GM23338 (cell line): ENCODE data around the gene GUCA1A. TPM values are rescaled to one million over a fixed set of nuclear protein-coding genes. Genes with fewer than 3 reads are reported as not detected.
A peak's percentile ranks its signal among the peaks of the same experiment; 100 is the strongest.

Experiments
- ATAC-seq: fragments of 200-7000 bp; cut with Tn5 transposase; 3 replicates; pipeline ENCODE4 v1.9.1; 2020
- DNase-seq: peaks from one replicate; pipeline ENCODE4 v3.0.0-alpha.2; 2015; ENCODE audit warnings: low spot score
- H2AFZ ChIP-seq: fragments of 200-600 bp; sonication (generic); 2 replicates; pipeline ENCODE4 v1.8.0; 2016; ENCODE audit warnings: antibody characterized with exemption, mild to moderate bottlenecking, moderate library complexity
- H3F3A ChIP-seq: fragments of 200-600 bp; sonication (generic); replicated peaks from 2 replicates; pipeline ENCODE4 v1.8.0; 2017; ENCODE audit warnings: antibody characterized with exemption, mixed run types, low read depth
- H3K27ac ChIP-seq: fragments of 200-600 bp; sonication (generic); 2 replicates; pipeline ENCODE4 v1.6.1; 2016; ENCODE audit warnings: low read depth
- H3K27me3 ChIP-seq: fragments of 200-600 bp; sonication (generic); 2 replicates; pipeline ENCODE4 v1.8.0; 2016; ENCODE audit warnings: mild to moderate bottlenecking, mixed run types, moderate library complexity; ENCODE audit not compliant: insufficient read depth
- H3K36me3 ChIP-seq: fragments of 200-600 bp; sonication (generic); 2 replicates; pipeline ENCODE4 v1.8.0; 2016; ENCODE audit warnings: mild to moderate bottlenecking; ENCODE audit not compliant: insufficient read depth
- H3K4me1 ChIP-seq: fragments of 200-600 bp; sonication (generic); 2 replicates; pipeline ENCODE4 v1.8.0; 2016; ENCODE audit warnings: mild to moderate bottlenecking, moderate library complexity; ENCODE audit not compliant: insufficient read depth
- H3K4me2 ChIP-seq: fragments of 200-600 bp; sonication (generic); 2 replicates; pipeline ENCODE4 v1.7.1; 2017; ENCODE audit warnings: mixed run types
- H3K4me3 ChIP-seq: fragments of 200-600 bp; sonication (generic); 2 replicates; pipeline ENCODE4 v1.6.1; 2016; ENCODE audit warnings: mixed run types
- H3K79me2 ChIP-seq: fragments of 200-600 bp; sonication (generic); replicated peaks from 2 replicates; pipeline ENCODE4 v1.8.0; 2017; ENCODE audit warnings: mild to moderate bottlenecking; ENCODE audit not compliant: insufficient read depth
- H3K9me2 ChIP-seq: fragments of 200-600 bp; sonication (generic); 2 replicates; pipeline ENCODE4 v1.8.0; 2017; ENCODE audit not compliant: insufficient read depth
- H4K20me1 ChIP-seq: fragments of 200-600 bp; sonication (generic); replicated peaks from 2 replicates; pipeline ENCODE4 v1.8.0; 2017; ENCODE audit warnings: mild to moderate bottlenecking; ENCODE audit not compliant: insufficient read depth
- H3K27ac Mint-ChIP-seq: 2 replicates; pipeline ENCODE4 v1.8.0; 2020; ENCODE audit warnings: inconsistent platforms, mild to moderate bottlenecking, moderate library complexity, mixed read lengths
- H3K27me3 Mint-ChIP-seq: 3 replicates; pipeline ENCODE4 v1.8.0; 2022; ENCODE audit warnings: low read depth, mild to moderate bottlenecking, moderate library complexity, mixed read lengths, inconsistent platforms; ENCODE audit not compliant: insufficient read depth, poor library complexity
- H3K36me3 Mint-ChIP-seq: 3 replicates; pipeline ENCODE4 v1.8.0; 2021; ENCODE audit warnings: low read depth, mild to moderate bottlenecking, inconsistent platforms, moderate library complexity, mixed read lengths
- H3K4me1 Mint-ChIP-seq: 3 replicates; pipeline ENCODE4 v1.8.0; 2020; ENCODE audit warnings: mild to moderate bottlenecking, inconsistent platforms, mixed read lengths
- H3K4me3 Mint-ChIP-seq: 3 replicates; pipeline ENCODE4 v1.8.0; 2021; ENCODE audit warnings: moderate library complexity, mild to moderate bottlenecking, inconsistent platforms, mixed read lengths
- H3K9me3 Mint-ChIP-seq: 3 replicates; pipeline ENCODE4 v1.8.0; 2020; ENCODE audit warnings: moderate library complexity, mild to moderate bottlenecking, inconsistent platforms, mixed read lengths
- EZH2 ChIP-seq: fragments of 200-600 bp; sonication (generic); IDR thresholded peaks from one replicate; pipeline ENCODE4 v1.8.0; 2017; ENCODE audit warnings: antibody characterized with exemption, mild to moderate bottlenecking, low read depth; ENCODE audit not compliant: unreplicated experiment
- JUNB ChIP-seq: IDR thresholded peaks from one replicate; pipeline ENCODE4 v1.6.1; 2016; ENCODE audit warnings: antibody characterized with exemption; ENCODE audit not compliant: unreplicated experiment
- POLR2AphosphoS5 ChIP-seq: IDR thresholded peaks from 2 replicates; pipeline ENCODE4 v1.6.1; 2016; ENCODE audit warnings: antibody characterized with exemption, low read depth
- STAT1 ChIP-seq: IDR thresholded peaks from one replicate; pipeline ENCODE4 v1.6.1; 2016; ENCODE audit warnings: antibody characterized with exemption; ENCODE audit not compliant: unreplicated experiment
- ZNF331 ChIP-seq: fragments of 250-450 bp; sonication (Bioruptor Pico); IDR thresholded peaks from 2 replicates; pipeline ENCODE4 v1.5.0; 2020; ENCODE audit warnings: low read depth, mild to moderate bottlenecking, moderate library complexity
- ZNF462 ChIP-seq: fragments of 250-450 bp; sonication (Bioruptor Pico); IDR thresholded peaks from 2 replicates; pipeline ENCODE4 v1.5.0; 2020; ENCODE audit warnings: mild to moderate bottlenecking, moderate library complexity
- polyA plus RNA-seq: library from polyadenylated mRNA; unstranded; fragments of >200 nt; fragmentation: Nextera tagmentation; extraction: Ambion mirVana; gene quantifications from 2 replicates; pipeline ENCODE4 v1.2.1, GENCODE V29; 2016
- total RNA-seq: library from RNA; depleted of rRNA; stranded (reverse); fragments of >200 nt; shearing (Covaris generic); gene quantifications from 2 replicates; pipeline ENCODE4 v1.2.3, GENCODE V29; 2014
- TF ChIP-seq, protein P1 (sequence below): IDR thresholded peaks from one replicate; pipeline ENCODE4 v1.6.1; 2018; ENCODE audit warnings: antibody characterized with exemption; ENCODE audit not compliant: unreplicated experiment

Gene GUCA1A
- total and polyA plus RNA-seq, 2 experiments from 2014 or later = 5.2 to 10.6 TPM

- TF ChIP-seq ZNF462 (CRISPR knock-in tag) (no peak), STAT1 (no peak), EZH2 (no peak), POLR2AphosphoS5 (no peak)
Measured at GRCh38 chr6:42147138-42147562, 26.0 kb upstream of the GUCA1A start (continued).

GRCh38 chr6:42148058-42148457 lies 25.1 kb upstream of the GUCA1A start:
- no peak overlapping the region for H3K27ac Mint-ChIP-seq
- H3K27ac ChIP-seq = no peak overlapping the region
- no peak overlapping the region for H3K4me3 ChIP-seq
- TF ChIP-seq ZNF331 (CRISPR knock-in tag) (no peak), JUNB (no peak)
- TF ChIP-seq, protein P1, sequence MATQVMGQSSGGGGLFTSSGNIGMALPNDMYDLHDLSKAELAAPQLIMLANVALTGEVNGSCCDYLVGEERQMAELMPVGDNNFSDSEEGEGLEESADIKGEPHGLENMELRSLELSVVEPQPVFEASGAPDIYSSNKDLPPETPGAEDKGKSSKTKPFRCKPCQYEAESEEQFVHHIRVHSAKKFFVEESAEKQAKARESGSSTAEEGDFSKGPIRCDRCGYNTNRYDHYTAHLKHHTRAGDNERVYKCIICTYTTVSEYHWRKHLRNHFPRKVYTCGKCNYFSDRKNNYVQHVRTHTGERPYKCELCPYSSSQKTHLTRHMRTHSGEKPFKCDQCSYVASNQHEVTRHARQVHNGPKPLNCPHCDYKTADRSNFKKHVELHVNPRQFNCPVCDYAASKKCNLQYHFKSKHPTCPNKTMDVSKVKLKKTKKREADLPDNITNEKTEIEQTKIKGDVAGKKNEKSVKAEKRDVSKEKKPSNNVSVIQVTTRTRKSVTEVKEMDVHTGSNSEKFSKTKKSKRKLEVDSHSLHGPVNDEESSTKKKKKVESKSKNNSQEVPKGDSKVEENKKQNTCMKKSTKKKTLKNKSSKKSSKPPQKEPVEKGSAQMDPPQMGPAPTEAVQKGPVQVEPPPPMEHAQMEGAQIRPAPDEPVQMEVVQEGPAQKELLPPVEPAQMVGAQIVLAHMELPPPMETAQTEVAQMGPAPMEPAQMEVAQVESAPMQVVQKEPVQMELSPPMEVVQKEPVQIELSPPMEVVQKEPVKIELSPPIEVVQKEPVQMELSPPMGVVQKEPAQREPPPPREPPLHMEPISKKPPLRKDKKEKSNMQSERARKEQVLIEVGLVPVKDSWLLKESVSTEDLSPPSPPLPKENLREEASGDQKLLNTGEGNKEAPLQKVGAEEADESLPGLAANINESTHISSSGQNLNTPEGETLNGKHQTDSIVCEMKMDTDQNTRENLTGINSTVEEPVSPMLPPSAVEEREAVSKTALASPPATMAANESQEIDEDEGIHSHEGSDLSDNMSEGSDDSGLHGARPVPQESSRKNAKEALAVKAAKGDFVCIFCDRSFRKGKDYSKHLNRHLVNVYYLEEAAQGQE = no peak
- ATAC-seq (peak; percentile 19; the same call in 1 of the 3 replicates), DNase-seq (no peak)
- no peaks in the 10 kb centered on the region for H3K27me3 ChIP-seq
- H3K9me2 ChIP-seq = no peaks in the 10 kb centered on the region
- H3K36me3 ChIP-seq = no peaks in the 10 kb centered on the region
- no peaks in the 10 kb centered on the region for H3K9me3 Mint-ChIP-seq
- no peaks in the 10 kb centered on the region for H4K20me1 ChIP-seq
- peaks cover 7% of the 10 kb centered on the region for H3K4me1 ChIP-seq
- H3K4me3 Mint-ChIP-seq = no peak overlapping the region
- no peak overlapping the region for H3K4me2 ChIP-seq
- peaks cover 5% of the 10 kb centered on the region; the same call in 1 of the 2 replicates for H3F3A ChIP-seq
- no peak overlapping the region for H2AFZ ChIP-seq
- H3K36me3 Mint-ChIP-seq = no peaks in the 10 kb centered on the region; the same call in 2 of the 3 replicates
- H3K4me1 Mint-ChIP-seq = peaks cover 19% of the 10 kb centered on the region
- peaks cover 18% of the 10 kb centered on the region for H3K27me3 Mint-ChIP-seq
- H3K79me2 ChIP-seq = peaks cover 5% of the 10 kb centered on the region; the same call in 1 of the 2 replicates
